SU-DHL-6 (cell line): ENCODE measurements around the gene ITGA1.

Experiments used
- H2AFZ ChIP-seq: fragments of 200-600 bp; sonication (generic); 2 replicates; pipeline ENCODE4 v1.6.1; 2014; ENCODE audit warnings: low read depth, mild to moderate bottlenecking, moderate library complexity, mixed read lengths, antibody characterized with exemption, low read length; ENCODE audit not compliant: severe bottlenecking
- H3F3A ChIP-seq: fragments of 200-600 bp; shearing (Covaris generic); 2 replicates; pipeline ENCODE4 v1.6.0; 2016; ENCODE audit warnings: antibody characterized with exemption, mild to moderate bottlenecking; ENCODE audit not compliant: insufficient read depth
- H3K27ac ChIP-seq: fragments of 200-600 bp; sonication (generic); 2 replicates; pipeline ENCODE4 v1.5.1; 2016; ENCODE audit warnings: low read depth, mild to moderate bottlenecking, low read length, moderate library complexity, mixed read lengths
- H3K27me3 ChIP-seq: fragments of 200-600 bp; sonication (generic), shearing (Covaris generic); 2 replicates; pipeline ENCODE4 v1.6.0; 2014; ENCODE audit warnings: mild to moderate bottlenecking, low read length
- H3K36me3 ChIP-seq: fragments of 200-600 bp; sonication (generic); 2 replicates; pipeline ENCODE4 v1.6.1; 2014; ENCODE audit warnings: mild to moderate bottlenecking, low read length, mixed read lengths
- H3K4me2 ChIP-seq: fragments of 300-600, 200-600 bp; shearing (Covaris generic), sonication (generic); 2 replicates; pipeline ENCODE4 v1.6.0; 2014; ENCODE audit warnings: low read length, low read depth, mild to moderate bottlenecking; ENCODE audit not compliant: poor library complexity, severe bottlenecking
- H3K4me3 ChIP-seq: fragments of 200-600 bp; sonication (generic); 2 replicates; pipeline ENCODE4 v1.5.1; 2014; ENCODE audit warnings: antibody characterized with exemption, low read length, mild to moderate bottlenecking, mixed read lengths; ENCODE audit not compliant: insufficient read depth, poor library complexity, severe bottlenecking
- H3K79me2 ChIP-seq: fragments of 200-600 bp; sonication (generic); 2 replicates; pipeline ENCODE4 v1.6.1; 2014; ENCODE audit warnings: mild to moderate bottlenecking, low read length, moderate library complexity; ENCODE audit not compliant: insufficient read depth
- H3K9ac ChIP-seq: fragments of 200-600 bp; sonication (generic); 2 replicates; pipeline ENCODE4 v1.7.0; 2014; ENCODE audit warnings: mild to moderate bottlenecking, low read length
- H3K9me2 ChIP-seq: fragments of 200-600 bp; sonication (generic); replicated peaks from 2 replicates; pipeline ENCODE4 v1.6.1; 2014; ENCODE audit warnings: low read length; ENCODE audit not compliant: insufficient read depth
- H3K9me3 ChIP-seq: fragments of 200-600 bp; sonication (generic); 2 replicates; pipeline ENCODE4 v1.6.1; 2014; ENCODE audit warnings: low read length, mixed read lengths; ENCODE audit not compliant: insufficient read depth
- H4K20me1 ChIP-seq: fragments of 200-600 bp; sonication (generic); 2 replicates; pipeline ENCODE4 v1.6.1; 2014; ENCODE audit warnings: low read depth, mild to moderate bottlenecking, antibody characterized with exemption, low read length, moderate library complexity, mixed read lengths
- EZH2phosphoT487 ChIP-seq: fragments of 200-600 bp; sonication (generic), shearing (Covaris generic); conservative IDR thresholded peaks from 2 replicates; pipeline ENCODE4 v1.6.1; 2018; ENCODE audit warnings: mild to moderate bottlenecking, antibody characterized with exemption, low read length, moderate library complexity, mixed read lengths
- TF ChIP-seq, protein P1 (sequence below): fragments of 200-600 bp; sonication (generic); IDR thresholded peaks from one replicate; pipeline ENCODE4 v1.5.1; 2017; ENCODE audit warnings: antibody characterized with exemption, mild to moderate bottlenecking, low read length, moderate library complexity; ENCODE audit not compliant: insufficient read depth, poor library complexity, severe bottlenecking

ITGA1 gene

DNA sequence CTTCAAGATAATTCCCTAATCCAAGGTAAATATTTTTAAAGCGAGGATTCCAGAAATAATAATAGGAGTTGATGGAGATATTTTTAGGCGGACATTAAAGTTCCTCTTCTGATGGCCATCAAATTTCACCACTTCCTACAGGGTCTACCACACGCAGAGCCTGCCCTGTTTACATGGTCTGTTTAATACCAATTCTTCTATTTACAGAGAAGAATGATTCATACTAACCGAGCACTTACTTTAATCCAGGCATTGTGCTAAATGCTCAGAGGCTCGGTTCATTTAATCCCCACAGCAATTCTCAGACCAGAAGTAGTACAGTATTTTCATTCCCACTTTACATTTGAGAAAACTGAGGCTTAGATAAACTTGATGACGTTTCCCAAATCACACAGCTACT, 3.0 kb upstream of the ITGA1 start:
- Histone ChIP-seq H4K20me1 (no peaks in the 10 kb centered on the region), H3K9ac (no peak overlapping the region), H3K4me2 (no peak overlapping the region), H3K36me3 (no peaks in the 10 kb centered on the region), H2AFZ (no peak overlapping the region), H3K79me2 (no peaks in the 10 kb centered on the region), H3K4me3 (no peak overlapping the region), H3K27ac (no peak overlapping the region), H3K9me2 (no peaks in the 10 kb centered on the region), H3K27me3 (no peaks in the 10 kb centered on the region), H3K9me3 (no peaks in the 10 kb centered on the region), H3F3A (no peaks in the 10 kb centered on the region)
- TF ChIP-seq, protein P1, sequence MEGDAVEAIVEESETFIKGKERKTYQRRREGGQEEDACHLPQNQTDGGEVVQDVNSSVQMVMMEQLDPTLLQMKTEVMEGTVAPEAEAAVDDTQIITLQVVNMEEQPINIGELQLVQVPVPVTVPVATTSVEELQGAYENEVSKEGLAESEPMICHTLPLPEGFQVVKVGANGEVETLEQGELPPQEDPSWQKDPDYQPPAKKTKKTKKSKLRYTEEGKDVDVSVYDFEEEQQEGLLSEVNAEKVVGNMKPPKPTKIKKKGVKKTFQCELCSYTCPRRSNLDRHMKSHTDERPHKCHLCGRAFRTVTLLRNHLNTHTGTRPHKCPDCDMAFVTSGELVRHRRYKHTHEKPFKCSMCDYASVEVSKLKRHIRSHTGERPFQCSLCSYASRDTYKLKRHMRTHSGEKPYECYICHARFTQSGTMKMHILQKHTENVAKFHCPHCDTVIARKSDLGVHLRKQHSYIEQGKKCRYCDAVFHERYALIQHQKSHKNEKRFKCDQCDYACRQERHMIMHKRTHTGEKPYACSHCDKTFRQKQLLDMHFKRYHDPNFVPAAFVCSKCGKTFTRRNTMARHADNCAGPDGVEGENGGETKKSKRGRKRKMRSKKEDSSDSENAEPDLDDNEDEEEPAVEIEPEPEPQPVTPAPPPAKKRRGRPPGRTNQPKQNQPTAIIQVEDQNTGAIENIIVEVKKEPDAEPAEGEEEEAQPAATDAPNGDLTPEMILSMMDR = no peak
- no peak for TF ChIP-seq EZH2phosphoT487

- no peaks in the 10 kb centered on the region for H3F3A ChIP-seq
- no peak overlapping the region for H3K27ac ChIP-seq
- H2AFZ ChIP-seq = no peak overlapping the region
- no peaks in the 10 kb centered on the region for H3K9me3 ChIP-seq
- H3K9me2 ChIP-seq = no peaks in the 10 kb centered on the region
- no peak overlapping the region for H3K9ac ChIP-seq
- H3K27me3 ChIP-seq = no peaks in the 10 kb centered on the region
- H3K79me2 ChIP-seq = no peaks in the 10 kb centered on the region
- no peak overlapping the region for H3K4me2 ChIP-seq
- TF ChIP-seq, protein P1 = no peak
- no peak for TF ChIP-seq EZH2phosphoT487
- H3K36me3 ChIP-seq = no peaks in the 10 kb centered on the region
- no peak overlapping the region for H3K4me3 ChIP-seq
- H4K20me1 ChIP-seq = no peaks in the 10 kb centered on the region
Measured at GRCh38 chr5:52786391-52786790, 1.3 kb upstream of the ITGA1 start.

- H3F3A ChIP-seq = no peaks in the 10 kb centered on the region
- no peak overlapping the region for H3K27ac ChIP-seq
- no peaks in the 10 kb centered on the region for H3K79me2 ChIP-seq
- H3K9me3 ChIP-seq = no peaks in the 10 kb centered on the region
- H2AFZ ChIP-seq = no peak overlapping the region
- H3K27me3 ChIP-seq = no peaks in the 10 kb centered on the region
- no peaks in the 10 kb centered on the region for H3K36me3 ChIP-seq
- no peaks in the 10 kb centered on the region for H4K20me1 ChIP-seq
- no peak overlapping the region for H3K4me3 ChIP-seq
- no peaks in the 10 kb centered on the region for H3K9me2 ChIP-seq
- no peak for TF ChIP-seq EZH2phosphoT487
- TF ChIP-seq, protein P1 = peak; percentile 38
- no peak overlapping the region for H3K9ac ChIP-seq
- peak overlapping the region; percentile 18 for H3K4me2 ChIP-seq
Measured at GRCh38 chr5:52786949-52787599, 642 bp upstream of the ITGA1 start.
